ENCODE results near the gene KCNF1. TPM values are rescaled to one million over a fixed set of nuclear protein-coding genes. Genes with fewer than 3 reads are reported as not detected.

The KCNF1 gene
- total RNA-seq, 2 donors from 2014 or later, result not detected

- no peaks in the 10 kb centered on the region for H3K36me3 Mint-ChIP-seq (ENCODE audit: low read depth)
- H3K4me1 Mint-ChIP-seq, result no peaks in the 10 kb centered on the region
- no peak for ATAC-seq
- no peak for DNase-seq
- H3K4me3 Mint-ChIP-seq, result no peak overlapping the region
- peaks cover 17% of the 10 kb centered on the region for H3K27me3 Mint-ChIP-seq
- H3K27ac Mint-ChIP-seq, result no peak overlapping the region
- no peaks in the 10 kb centered on the region for H3K9me3 ChIP-seq (ENCODE audit: control insufficient read depth, low read length, poor library complexity, severe bottlenecking)
Measured at GRCh38 chr2:10884574-10884975, 27.2 kb upstream of the KCNF1 start.

- H3K4me3 Mint-ChIP-seq, result no peak overlapping the region
Measured at GRCh38 chr2:10885094-10885860, 26.5 kb upstream of the KCNF1 start.

GRCh38 chr2:10887476-10887875 is 24.3 kb upstream of the KCNF1 start:
- no peak overlapping the region for H3K4me3 Mint-ChIP-seq
- peaks cover 23% of the 10 kb centered on the region for H3K27me3 Mint-ChIP-seq
- no peaks in the 10 kb centered on the region for H3K36me3 Mint-ChIP-seq (ENCODE audit: low read depth)
- ATAC-seq, result no peak
- H3K27ac Mint-ChIP-seq, result no peak overlapping the region
- H3K9me3 ChIP-seq (ENCODE audit: control insufficient read depth, low read length, poor library complexity, severe bottlenecking), result no peaks in the 10 kb centered on the region
- no peak for DNase-seq
- H3K4me1 Mint-ChIP-seq, result no peaks in the 10 kb centered on the region

More at GRCh38 chr2:10885094-10885860, 26.5 kb upstream of the KCNF1 start:
- H3K27me3 Mint-ChIP-seq, result peaks cover 17% of the 10 kb centered on the region
- H3K36me3 Mint-ChIP-seq (ENCODE audit: low read depth), result no peaks in the 10 kb centered on the region
- no peak overlapping the region for H3K27ac Mint-ChIP-seq
- ATAC-seq, result no peak
- H3K9me3 ChIP-seq (ENCODE audit: control insufficient read depth, low read length, poor library complexity, severe bottlenecking), result no peaks in the 10 kb centered on the region
- H3K4me1 Mint-ChIP-seq, result no peaks in the 10 kb centered on the region
- no peak for DNase-seq

- H3K9me3 ChIP-seq (ENCODE audit: control insufficient read depth, low read length, poor library complexity, severe bottlenecking), result no peaks in the 10 kb centered on the region
- DNase-seq (no peak), ATAC-seq (no peak)
- Mint-ChIP-seq H3K4me3 (no peak overlapping the region), H3K27me3 (peaks cover 41% of the 10 kb centered on the region), H3K27ac (no peak overlapping the region), H3K4me1 (no peaks in the 10 kb centered on the region), H3K36me3 (ENCODE audit: low read depth) (no peaks in the 10 kb centered on the region)
Measured at GRCh38 chr2:10889651-10890215, 22.0 kb upstream of the KCNF1 start.

GRCh38 chr2:10890706-10891270 is 20.9 kb upstream of the KCNF1 start:
- peaks cover 47% of the 10 kb centered on the region for H3K27me3 Mint-ChIP-seq
- ATAC-seq (no peak), DNase-seq (no peak)
- H3K36me3 Mint-ChIP-seq (ENCODE audit: low read depth), result no peaks in the 10 kb centered on the region
- no peak overlapping the region for H3K27ac Mint-ChIP-seq
- H3K4me3 Mint-ChIP-seq, result no peak overlapping the region
- H3K9me3 ChIP-seq (ENCODE audit: control insufficient read depth, low read length, poor library complexity, severe bottlenecking), result no peaks in the 10 kb centered on the region
- no peaks in the 10 kb centered on the region for H3K4me1 Mint-ChIP-seq

- H3K27me3 Mint-ChIP-seq, result peaks cover 52% of the 10 kb centered on the region
- H3K4me3 Mint-ChIP-seq, result no peak overlapping the region
- no peaks in the 10 kb centered on the region for H3K4me1 Mint-ChIP-seq
- no peak for ATAC-seq
- no peak for DNase-seq
- H3K36me3 Mint-ChIP-seq (ENCODE audit: low read depth), result no peaks in the 10 kb centered on the region
- H3K27ac Mint-ChIP-seq, result no peak overlapping the region
- H3K9me3 ChIP-seq (ENCODE audit: control insufficient read depth, low read length, poor library complexity, severe bottlenecking), result no peaks in the 10 kb centered on the region
Measured at GRCh38 chr2:10891390-10891789, 20.3 kb upstream of the KCNF1 start.

GRCh38 chr2:10891848-10892247 is 19.9 kb upstream of the KCNF1 start:
- no peak for ATAC-seq

GRCh38 chr2:10892316-10892715 is 19.4 kb upstream of the KCNF1 start:
- ATAC-seq (no peak), DNase-seq (no peak)
- Mint-ChIP-seq H3K27ac (no peak overlapping the region), H3K4me3 (no peak overlapping the region), H3K27me3 (peaks cover 55% of the 10 kb centered on the region), H3K4me1 (no peaks in the 10 kb centered on the region), H3K36me3 (ENCODE audit: low read depth) (no peaks in the 10 kb centered on the region)
- H3K9me3 ChIP-seq (ENCODE audit: control insufficient read depth, low read length, poor library complexity, severe bottlenecking), result no peaks in the 10 kb centered on the region

More at GRCh38 chr2:10891848-10892247, 19.9 kb upstream of the KCNF1 start:
- H3K36me3 Mint-ChIP-seq (ENCODE audit: low read depth), result no peaks in the 10 kb centered on the region
- H3K4me3 Mint-ChIP-seq, result no peak overlapping the region
- no peaks in the 10 kb centered on the region for H3K9me3 ChIP-seq (ENCODE audit: control insufficient read depth, low read length, poor library complexity, severe bottlenecking)
- H3K27ac Mint-ChIP-seq, result no peak overlapping the region
- no peak for DNase-seq
- H3K27me3 Mint-ChIP-seq, result peaks cover 52% of the 10 kb centered on the region
- no peaks in the 10 kb centered on the region for H3K4me1 Mint-ChIP-seq

- Mint-ChIP-seq H3K27ac (no peak overlapping the region), H3K4me3 (no peak overlapping the region), H3K36me3 (ENCODE audit: low read depth) (no peaks in the 10 kb centered on the region), H3K4me1 (no peaks in the 10 kb centered on the region), H3K27me3 (peaks cover 55% of the 10 kb centered on the region)
- DNase-seq (no peak), ATAC-seq (no peak)
- no peaks in the 10 kb centered on the region for H3K9me3 ChIP-seq (ENCODE audit: control insufficient read depth, low read length, poor library complexity, severe bottlenecking)
Measured at GRCh38 chr2:10892796-10893350, 18.9 kb upstream of the KCNF1 start.

- no peak overlapping the region for H3K27ac Mint-ChIP-seq
- no peaks in the 10 kb centered on the region for H3K4me1 Mint-ChIP-seq
- H3K9me3 ChIP-seq (ENCODE audit: control insufficient read depth, low read length, poor library complexity, severe bottlenecking), result no peaks in the 10 kb centered on the region
- H3K27me3 Mint-ChIP-seq, result peaks cover 54% of the 10 kb centered on the region
- no peak overlapping the region for H3K4me3 Mint-ChIP-seq
- H3K36me3 Mint-ChIP-seq (ENCODE audit: low read depth), result peaks cover 2% of the 10 kb centered on the region
- DNase-seq, result no peak
- no peak for ATAC-seq
Measured at GRCh38 chr2:10894264-10894935, 17.3 kb upstream of the KCNF1 start.

- H3K27me3 Mint-ChIP-seq, result peaks cover 57% of the 10 kb centered on the region
- H3K4me3 Mint-ChIP-seq, result no peak overlapping the region
- DNase-seq (no peak), ATAC-seq (no peak)
- no peaks in the 10 kb centered on the region for H3K9me3 ChIP-seq (ENCODE audit: control insufficient read depth, low read length, poor library complexity, severe bottlenecking)
- H3K27ac Mint-ChIP-seq, result no peak overlapping the region
- no peaks in the 10 kb centered on the region for H3K4me1 Mint-ChIP-seq
- peaks cover 2% of the 10 kb centered on the region for H3K36me3 Mint-ChIP-seq (ENCODE audit: low read depth)
Measured at GRCh38 chr2:10895231-10895630, 16.5 kb upstream of the KCNF1 start.

GRCh38 chr2:10897956-10898355 is 13.8 kb upstream of the KCNF1 start:
- no peaks in the 10 kb centered on the region for H3K9me3 ChIP-seq (ENCODE audit: control insufficient read depth, low read length, poor library complexity, severe bottlenecking)
- H3K27ac Mint-ChIP-seq, result no peak overlapping the region
- H3K4me3 Mint-ChIP-seq, result no peak overlapping the region
- peaks cover 57% of the 10 kb centered on the region for H3K27me3 Mint-ChIP-seq
- DNase-seq (no peak), ATAC-seq (no peak)
- no peaks in the 10 kb centered on the region for H3K4me1 Mint-ChIP-seq
- peaks cover 2% of the 10 kb centered on the region for H3K36me3 Mint-ChIP-seq (ENCODE audit: low read depth)

Measured in T-helper 17 cell (primary cell).